ENCODE measurements around the gene STK32B. TPM values are rescaled to one million over a fixed set of nuclear protein-coding genes. Genes with fewer than 3 reads are reported as not detected.

Gene STK32B
- 9.8 and 17.7 TPM in 2 replicates for total RNA-seq

GRCh38 chr4:5051278-5052203 is at the start of gene STK32B:
Gene STK32B (plus strand): TSS chr4:5051480.

GRCh38 chr4:5019274-5019673 is 32.0 kb upstream of the STK32B start, which contains the start of gene CYTL1:
Gene CYTL1 (minus strand): TSS chr4:5019458. CDS start chr4:5019445, 13 bp downstream.

Other genes starting within 250 kb of the STK32B start
- gene MSX1, start 191.8 kb upstream of the STK32B start, total RNA-seq = 3.5 and 3.6 TPM in 2 replicates
- gene CYTL1, start 32.0 kb upstream of the STK32B start, total RNA-seq = 30.6 and 109 TPM in 2 replicates